22Rv1 (cell line): Measurements from ENCODE around the gene OGFOD2.

ENCODE experiments used
- ZFX ChIP-seq: fragments of 450-650 bp; IDR thresholded peaks from 2 replicates; pipeline ENCODE4 v1.6.1; 2017; ENCODE audit warnings: antibody characterized with exemption, borderline replicate concordance
- TF ChIP-seq, protein P1 (sequence below): fragments of 450-650 bp; IDR thresholded peaks from 2 replicates; pipeline ENCODE4 v1.5.1; 2017; ENCODE audit warnings: mild to moderate bottlenecking

DNA sequence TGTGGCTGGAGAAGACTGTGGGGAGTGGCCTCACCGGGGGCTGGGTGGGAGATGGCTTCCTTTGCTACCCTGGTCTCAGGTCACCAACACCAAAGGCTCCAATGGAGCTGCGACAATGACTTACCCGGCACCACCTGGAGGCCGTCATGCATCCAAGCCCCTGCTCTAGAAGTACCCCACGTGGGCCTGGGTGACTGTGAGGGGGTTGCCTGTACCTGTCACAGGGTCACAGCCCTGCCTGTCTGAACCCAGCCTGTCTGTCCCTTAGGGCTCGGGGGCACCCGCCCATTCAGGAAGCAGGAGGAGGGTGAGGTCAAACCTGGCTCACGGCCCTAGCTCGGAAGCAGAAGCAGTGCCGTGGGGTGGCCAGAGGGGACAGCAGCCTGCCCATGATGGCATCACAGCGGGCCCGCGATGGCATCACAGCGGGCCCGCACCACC is 27.7 kb upstream of the OGFOD2 start:
- TF ChIP-seq, protein P1, sequence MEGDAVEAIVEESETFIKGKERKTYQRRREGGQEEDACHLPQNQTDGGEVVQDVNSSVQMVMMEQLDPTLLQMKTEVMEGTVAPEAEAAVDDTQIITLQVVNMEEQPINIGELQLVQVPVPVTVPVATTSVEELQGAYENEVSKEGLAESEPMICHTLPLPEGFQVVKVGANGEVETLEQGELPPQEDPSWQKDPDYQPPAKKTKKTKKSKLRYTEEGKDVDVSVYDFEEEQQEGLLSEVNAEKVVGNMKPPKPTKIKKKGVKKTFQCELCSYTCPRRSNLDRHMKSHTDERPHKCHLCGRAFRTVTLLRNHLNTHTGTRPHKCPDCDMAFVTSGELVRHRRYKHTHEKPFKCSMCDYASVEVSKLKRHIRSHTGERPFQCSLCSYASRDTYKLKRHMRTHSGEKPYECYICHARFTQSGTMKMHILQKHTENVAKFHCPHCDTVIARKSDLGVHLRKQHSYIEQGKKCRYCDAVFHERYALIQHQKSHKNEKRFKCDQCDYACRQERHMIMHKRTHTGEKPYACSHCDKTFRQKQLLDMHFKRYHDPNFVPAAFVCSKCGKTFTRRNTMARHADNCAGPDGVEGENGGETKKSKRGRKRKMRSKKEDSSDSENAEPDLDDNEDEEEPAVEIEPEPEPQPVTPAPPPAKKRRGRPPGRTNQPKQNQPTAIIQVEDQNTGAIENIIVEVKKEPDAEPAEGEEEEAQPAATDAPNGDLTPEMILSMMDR = no peak
- TF ChIP-seq ZFX = no peak
